ENCODE data around the gene LEF1.

Gene LEF1

GRCh38 chr4:108146819-108147218 is 21.9 kb downstream of the LEF1 start:
- Histone ChIP-seq H3K36me3 (ENCODE audit: low read depth) (no peaks in the 10 kb centered on the region), H3K27me3 (ENCODE audit: insufficient read depth, poor library complexity, severe bottlenecking) (peaks cover 18% of the 10 kb centered on the region), H3K27ac (ENCODE audit: poor library complexity, severe bottlenecking) (no peak overlapping the region), H3K4me3 (ENCODE audit: severe bottlenecking) (no peak overlapping the region), H3K9me3 (ENCODE audit: severe bottlenecking) (no peaks in the 10 kb centered on the region), H3K4me1 (ENCODE audit: insufficient read depth, poor library complexity, severe bottlenecking) (no peaks in the 10 kb centered on the region)
- ATAC-seq (ENCODE audit: low read depth) (no peak), DNase-seq (ENCODE audit: low spot score) (no peak)
- no peak for TF ChIP-seq CTCF (IDR thresholded peaks at IDR 0.05; ENCODE audit: poor library complexity, severe bottlenecking)

- Histone ChIP-seq H3K36me3 (ENCODE audit: low read depth) (no peaks in the 10 kb centered on the region), H3K27ac (ENCODE audit: poor library complexity, severe bottlenecking) (no peak overlapping the region), H3K4me1 (ENCODE audit: insufficient read depth, poor library complexity, severe bottlenecking) (no peaks in the 10 kb centered on the region), H3K4me3 (ENCODE audit: severe bottlenecking) (no peak overlapping the region), H3K27me3 (ENCODE audit: insufficient read depth, poor library complexity, severe bottlenecking) (peaks cover 18% of the 10 kb centered on the region), H3K9me3 (ENCODE audit: severe bottlenecking) (no peaks in the 10 kb centered on the region)
- no peak for TF ChIP-seq CTCF (IDR thresholded peaks at IDR 0.05; ENCODE audit: poor library complexity, severe bottlenecking)
- DNase-seq (ENCODE audit: low spot score), result no peak
- ATAC-seq (ENCODE audit: low read depth), result no peak
These were observed 22.4 kb downstream of the LEF1 start for GRCh38 chr4:108146336-108146735.

- Histone ChIP-seq H3K4me1 (ENCODE audit: insufficient read depth, poor library complexity, severe bottlenecking) (no peaks in the 10 kb centered on the region), H3K27ac (ENCODE audit: poor library complexity, severe bottlenecking) (no peak overlapping the region), H3K4me3 (ENCODE audit: severe bottlenecking) (no peak overlapping the region), H3K9me3 (ENCODE audit: severe bottlenecking) (no peaks in the 10 kb centered on the region), H3K27me3 (ENCODE audit: insufficient read depth, poor library complexity, severe bottlenecking) (peaks cover 20% of the 10 kb centered on the region), H3K36me3 (ENCODE audit: low read depth) (no peaks in the 10 kb centered on the region)
- ATAC-seq (ENCODE audit: low read depth), result no peak
- no peak for DNase-seq (ENCODE audit: low spot score)
- no peak for TF ChIP-seq CTCF (IDR thresholded peaks at IDR 0.05; ENCODE audit: poor library complexity, severe bottlenecking)
These were observed 24.3 kb downstream of the LEF1 start for GRCh38 chr4:108144451-108144850.

DNA sequence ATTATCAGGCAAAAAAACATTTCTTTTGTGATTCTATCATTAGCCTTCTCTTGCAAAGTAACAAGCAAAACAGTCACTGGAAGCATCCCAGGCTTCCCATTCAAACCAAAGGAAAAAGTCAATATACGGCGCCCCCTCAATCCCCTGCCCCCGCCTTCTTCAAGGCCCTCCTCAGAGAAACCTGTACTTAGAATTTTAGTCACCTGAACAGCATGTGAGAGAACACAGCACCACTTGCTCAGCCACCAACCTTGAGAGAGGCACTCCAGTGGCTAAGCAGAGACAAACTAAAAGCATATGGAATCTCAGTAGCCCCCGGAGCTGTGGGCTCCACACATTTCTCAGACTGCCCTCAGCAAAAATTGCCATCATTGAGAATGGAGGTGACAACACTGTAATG is 25.2 kb downstream of the LEF1 start:
- TF ChIP-seq CTCF (IDR thresholded peaks at IDR 0.05; ENCODE audit: poor library complexity, severe bottlenecking), result no peak
- H3K4me1 ChIP-seq (ENCODE audit: insufficient read depth, poor library complexity, severe bottlenecking), result no peaks in the 10 kb centered on the region
- no peak overlapping the region for H3K27ac ChIP-seq (ENCODE audit: poor library complexity, severe bottlenecking)
- ATAC-seq (ENCODE audit: low read depth), result no peak
- H3K4me3 ChIP-seq (ENCODE audit: severe bottlenecking), result no peak overlapping the region
- H3K27me3 ChIP-seq (ENCODE audit: insufficient read depth, poor library complexity, severe bottlenecking), result peaks cover 20% of the 10 kb centered on the region
- H3K9me3 ChIP-seq (ENCODE audit: severe bottlenecking), result no peaks in the 10 kb centered on the region
- DNase-seq (ENCODE audit: low spot score), result no peak
- H3K36me3 ChIP-seq (ENCODE audit: low read depth), result no peaks in the 10 kb centered on the region

DNA sequence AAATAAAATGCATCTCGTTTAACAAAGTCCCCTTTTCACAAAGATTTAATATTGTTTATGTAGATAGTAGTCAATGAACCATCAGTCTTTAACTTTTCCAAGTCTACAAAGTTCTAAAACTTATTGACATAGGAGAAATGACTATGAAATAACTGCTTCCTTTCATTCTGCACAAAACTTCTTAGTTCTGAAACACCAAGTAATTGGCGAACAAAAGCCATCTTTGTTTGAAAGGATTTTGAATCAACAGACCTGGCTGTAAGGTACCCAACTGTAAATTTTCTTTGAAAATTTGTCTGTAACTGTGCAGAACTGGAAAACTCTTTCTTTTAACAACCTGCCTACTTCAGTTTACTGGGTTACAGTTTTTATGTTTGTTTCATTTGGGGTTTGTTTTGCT is 25.9 kb downstream of the LEF1 start:
- no peak for TF ChIP-seq CTCF (IDR thresholded peaks at IDR 0.05; ENCODE audit: poor library complexity, severe bottlenecking)
- H3K9me3 ChIP-seq (ENCODE audit: severe bottlenecking), result no peaks in the 10 kb centered on the region
- no peak overlapping the region for H3K4me3 ChIP-seq (ENCODE audit: severe bottlenecking)
- H3K27ac ChIP-seq (ENCODE audit: poor library complexity, severe bottlenecking), result no peak overlapping the region
- H3K36me3 ChIP-seq (ENCODE audit: low read depth), result no peaks in the 10 kb centered on the region
- H3K27me3 ChIP-seq (ENCODE audit: insufficient read depth, poor library complexity, severe bottlenecking), result peaks cover 20% of the 10 kb centered on the region
- no peak for ATAC-seq (ENCODE audit: low read depth)
- no peak for DNase-seq (ENCODE audit: low spot score)
- no peaks in the 10 kb centered on the region for H3K4me1 ChIP-seq (ENCODE audit: insufficient read depth, poor library complexity, severe bottlenecking)

All from RWPE2 (cell line).